ENCODE data around the gene TK1.

TK1 gene

GRCh38 chr17:78148286-78149016 is 38.4 kb downstream of the TK1 start:
- Histone ChIP-seq H3K4me2 (ENCODE audit: low read depth, low read length) (no peak overlapping the region), H3K27me3 (replicated peaks; ENCODE audit: insufficient read depth, low read length) (no peaks in the 10 kb centered on the region), H3K4me3 (ENCODE audit: low read length) (no peak overlapping the region), H3K27ac (ENCODE audit: low read length) (peak overlapping the region; percentile 77; the same call in 1 of the 2 replicates), H3K79me2 (ENCODE audit: low read length) (no peaks in the 10 kb centered on the region), H3K36me3 (replicated peaks; ENCODE audit: insufficient read depth, low read length) (no peaks in the 10 kb centered on the region), H2AFZ (ENCODE audit: low read length) (no peak overlapping the region), H4K20me1 (ENCODE audit: insufficient read depth, low read length) (no peaks in the 10 kb centered on the region), H3K4me1 (ENCODE audit: low read length) (peaks cover 50% of the 10 kb centered on the region), H3F3A (ENCODE audit: insufficient read depth, low read length) (peaks cover 30% of the 10 kb centered on the region), H3K9me2 (replicated peaks; ENCODE audit: insufficient read depth, low read length) (no peaks in the 10 kb centered on the region), H3K9me3 (replicated peaks; ENCODE audit: insufficient read depth, low read length) (no peaks in the 10 kb centered on the region), H3K9ac (ENCODE audit: low read length) (peak overlapping the region; percentile 37; the same call in 1 of the 2 replicates)
- no peak for DNase-seq
- TF ChIP-seq EZH2phosphoT487 (IDR thresholded peaks at IDR 0.05; ENCODE audit: low read length) (no peak), CTCF (IDR thresholded peaks at IDR 0.05; ENCODE audit: low read length) (no peak), EZH2 (optimal IDR thresholded peaks at IDR 0.05; ENCODE audit: low read depth, low read length) (no peak)

GRCh38 chr17:78147315-78147998 is 39.4 kb downstream of the TK1 start:
- TF ChIP-seq EZH2phosphoT487 (IDR thresholded peaks at IDR 0.05; ENCODE audit: low read length) = no peak
- no peak for TF ChIP-seq EZH2 (optimal IDR thresholded peaks at IDR 0.05; ENCODE audit: low read depth, low read length)
- no peak for TF ChIP-seq CTCF (IDR thresholded peaks at IDR 0.05; ENCODE audit: low read length)
- H3F3A ChIP-seq (ENCODE audit: insufficient read depth, low read length) = peaks cover 31% of the 10 kb centered on the region
- H3K27ac ChIP-seq (ENCODE audit: low read length) = peak overlapping the region; percentile 77
- no peaks in the 10 kb centered on the region for H4K20me1 ChIP-seq (ENCODE audit: insufficient read depth, low read length)
- no peaks in the 10 kb centered on the region for H3K9me3 ChIP-seq (replicated peaks; ENCODE audit: insufficient read depth, low read length)
- H3K27me3 ChIP-seq (replicated peaks; ENCODE audit: insufficient read depth, low read length) = no peaks in the 10 kb centered on the region
- no peaks in the 10 kb centered on the region for H3K36me3 ChIP-seq (replicated peaks; ENCODE audit: insufficient read depth, low read length)
- peak overlapping the region; percentile 37 for H3K9ac ChIP-seq (ENCODE audit: low read length)
- DNase-seq = peak; percentile 68
- no peaks in the 10 kb centered on the region for H3K9me2 ChIP-seq (replicated peaks; ENCODE audit: insufficient read depth, low read length)
- H3K4me2 ChIP-seq (ENCODE audit: low read depth, low read length) = peak overlapping the region; percentile 2; the same call in 1 of the 2 replicates
- H3K4me3 ChIP-seq (ENCODE audit: low read length) = no peak overlapping the region
- H3K4me1 ChIP-seq (ENCODE audit: low read length) = peaks cover 53% of the 10 kb centered on the region
- no peaks in the 10 kb centered on the region; the same call in 1 of the 2 replicates for H3K79me2 ChIP-seq (ENCODE audit: low read length)
- H2AFZ ChIP-seq (ENCODE audit: low read length) = peak overlapping the region; percentile 5

- Histone ChIP-seq H3F3A (ENCODE audit: insufficient read depth, low read length) (peaks cover 36% of the 10 kb centered on the region), H3K36me3 (replicated peaks; ENCODE audit: insufficient read depth, low read length) (no peaks in the 10 kb centered on the region), H3K27me3 (replicated peaks; ENCODE audit: insufficient read depth, low read length) (no peaks in the 10 kb centered on the region), H3K9ac (ENCODE audit: low read length) (peak overlapping the region; percentile 37), H3K79me2 (ENCODE audit: low read length) (no peaks in the 10 kb centered on the region; the same call in 1 of the 2 replicates), H2AFZ (ENCODE audit: low read length) (peak overlapping the region; percentile 5; the same call in 1 of the 2 replicates), H3K9me2 (replicated peaks; ENCODE audit: insufficient read depth, low read length) (no peaks in the 10 kb centered on the region), H3K4me3 (ENCODE audit: low read length) (no peak overlapping the region), H3K4me2 (ENCODE audit: low read depth, low read length) (peak overlapping the region; percentile 2; the same call in 1 of the 2 replicates), H3K27ac (ENCODE audit: low read length) (peak overlapping the region; percentile 77), H3K4me1 (ENCODE audit: low read length) (peaks cover 59% of the 10 kb centered on the region), H4K20me1 (ENCODE audit: insufficient read depth, low read length) (no peaks in the 10 kb centered on the region), H3K9me3 (replicated peaks; ENCODE audit: insufficient read depth, low read length) (no peaks in the 10 kb centered on the region)
- DNase-seq = no peak
- TF ChIP-seq EZH2phosphoT487 (IDR thresholded peaks at IDR 0.05; ENCODE audit: low read length) = no peak
- no peak for TF ChIP-seq EZH2 (optimal IDR thresholded peaks at IDR 0.05; ENCODE audit: low read depth, low read length)
Measured at GRCh38 chr17:78146881-78147280, 40.0 kb downstream of the TK1 start.
